Measurements from ENCODE around the gene ZNF300. TPM values are rescaled to one million over a fixed set of nuclear protein-coding genes. Genes with fewer than 3 reads are reported as not detected.

The ZNF300 gene
- 21.3 TPM for total RNA-seq
- polyA plus RNA-seq: 3.7 TPM

- peak; percentile 89 for DNase-seq (ENCODE audit: extremely low spot score)
- Histone ChIP-seq H3K4me3 (ENCODE audit: low read depth, low read length) (peak within 1 kb of the TSS; percentile 40), H3K4me1 (ENCODE audit: insufficient read depth) (no peaks in the 10 kb centered on the region), H3K27ac (ENCODE audit: low read depth) (no peak within 1 kb of the TSS), H3K36me3 (ENCODE audit: insufficient read depth) (peaks cover 1% of the 10 kb centered on the region)
- 5% methylated on average over 36 of the region's 36 CpGs for WGBS
Observed at GRCh38 chr5:150904479-150905311, at the start of gene ZNF300. ZNF300 (minus strand) TSS chr5:150904980; CDS start chr5:150903155, 1,825 bp downstream.

GRCh38 chr5:150948539-150948938 lies 43.8 kb upstream of the ZNF300 start:
- DNase-seq (ENCODE audit: extremely low spot score): no peak
- H3K4me1 ChIP-seq (ENCODE audit: insufficient read depth): no peaks in the 10 kb centered on the region
- no peaks in the 10 kb centered on the region for H3K36me3 ChIP-seq (ENCODE audit: insufficient read depth)
- H3K27ac ChIP-seq (ENCODE audit: low read depth): no peak overlapping the region
- WGBS: 47% methylated on average over 2 of the region's 2 CpGs
- H3K4me3 ChIP-seq (ENCODE audit: low read depth, low read length): no peak overlapping the region

GRCh38 chr5:150946351-150946905 lies 41.6 kb upstream of the ZNF300 start:
- DNase-seq (ENCODE audit: extremely low spot score): peak; percentile 85
- Histone ChIP-seq H3K27ac (ENCODE audit: low read depth) (peak overlapping the region; percentile 46), H3K36me3 (ENCODE audit: insufficient read depth) (peaks cover 3% of the 10 kb centered on the region), H3K4me1 (ENCODE audit: insufficient read depth) (no peaks in the 10 kb centered on the region), H3K4me3 (ENCODE audit: low read depth, low read length) (peak overlapping the region; percentile 48)
- 3% methylated on average over 34 of the region's 34 CpGs for WGBS

GRCh38 chr5:150945947-150946346 lies 41.2 kb upstream of the ZNF300 start:
- peak; percentile 31 for DNase-seq (ENCODE audit: extremely low spot score)
- peak overlapping the region; percentile 48 for H3K4me3 ChIP-seq (ENCODE audit: low read depth, low read length)
- WGBS: 29% methylated on average over 5 of the region's 5 CpGs
- H3K4me1 ChIP-seq (ENCODE audit: insufficient read depth): no peaks in the 10 kb centered on the region
- H3K27ac ChIP-seq (ENCODE audit: low read depth): peak overlapping the region; percentile 46
- H3K36me3 ChIP-seq (ENCODE audit: insufficient read depth): peaks cover 3% of the 10 kb centered on the region

- WGBS: 57% methylated on average over 1 of the region's 1 CpG
- H3K27ac ChIP-seq (ENCODE audit: low read depth): no peak overlapping the region
- no peaks in the 10 kb centered on the region for H3K4me1 ChIP-seq (ENCODE audit: insufficient read depth)
- H3K4me3 ChIP-seq (ENCODE audit: low read depth, low read length): peak overlapping the region; percentile 48
- H3K36me3 ChIP-seq (ENCODE audit: insufficient read depth): peaks cover 3% of the 10 kb centered on the region
- no peak for DNase-seq (ENCODE audit: extremely low spot score)
Observed at GRCh38 chr5:150945486-150945885, 40.7 kb upstream of the ZNF300 start.

GRCh38 chr5:150931368-150931965 lies 26.7 kb upstream of the ZNF300 start:
- no peaks in the 10 kb centered on the region for H3K36me3 ChIP-seq (ENCODE audit: insufficient read depth)
- H3K4me3 ChIP-seq (ENCODE audit: low read depth, low read length): no peak overlapping the region
- no peak for DNase-seq (ENCODE audit: extremely low spot score)

GRCh38 chr5:150918613-150919012 lies 13.8 kb upstream of the ZNF300 start:
- no peak for DNase-seq (ENCODE audit: extremely low spot score)
- Histone ChIP-seq H3K27ac (ENCODE audit: low read depth) (no peak overlapping the region), H3K36me3 (ENCODE audit: insufficient read depth) (no peaks in the 10 kb centered on the region), H3K4me3 (ENCODE audit: low read depth, low read length) (no peak overlapping the region), H3K4me1 (ENCODE audit: insufficient read depth) (no peaks in the 10 kb centered on the region)
- WGBS: 49% methylated on average over 2 of the region's 2 CpGs

More at GRCh38 chr5:150931368-150931965, 26.7 kb upstream of the ZNF300 start:
- Histone ChIP-seq H3K4me1 (ENCODE audit: insufficient read depth) (no peaks in the 10 kb centered on the region), H3K27ac (ENCODE audit: low read depth) (no peak overlapping the region)

GRCh38 chr5:150912312-150912814 lies 7.6 kb upstream of the ZNF300 start:
- DNase-seq (ENCODE audit: extremely low spot score): no peak
- 87% methylated on average over 2 of the region's 2 CpGs for WGBS
- H3K4me1 ChIP-seq (ENCODE audit: insufficient read depth): no peaks in the 10 kb centered on the region
- H3K36me3 ChIP-seq (ENCODE audit: insufficient read depth): no peaks in the 10 kb centered on the region
- H3K27ac ChIP-seq (ENCODE audit: low read depth): no peak overlapping the region
- no peak overlapping the region for H3K4me3 ChIP-seq (ENCODE audit: low read depth, low read length)

GRCh38 chr5:150905312-150905683 lies 518 bp upstream of the ZNF300 start:
- no peak for DNase-seq (ENCODE audit: extremely low spot score)
- Histone ChIP-seq H3K36me3 (ENCODE audit: insufficient read depth) (peaks cover 1% of the 10 kb centered on the region), H3K4me1 (ENCODE audit: insufficient read depth) (no peaks in the 10 kb centered on the region), H3K4me3 (ENCODE audit: low read depth, low read length) (no peak overlapping the region), H3K27ac (ENCODE audit: low read depth) (no peak overlapping the region)
- WGBS: 14% methylated on average over 4 of the region's 4 CpGs

GRCh38 chr5:150901446-150901845 lies 3.3 kb downstream of the ZNF300 start:
- Histone ChIP-seq H3K27ac (ENCODE audit: low read depth) (no peak overlapping the region), H3K36me3 (ENCODE audit: insufficient read depth) (peaks cover 5% of the 10 kb centered on the region), H3K4me3 (ENCODE audit: low read depth, low read length) (no peak overlapping the region), H3K4me1 (ENCODE audit: insufficient read depth) (no peaks in the 10 kb centered on the region)
- WGBS: 98% methylated on average over 2 of the region's 2 CpGs
- DNase-seq (ENCODE audit: extremely low spot score): no peak

- peaks cover 4% of the 10 kb centered on the region for H3K36me3 ChIP-seq (ENCODE audit: insufficient read depth)
Observed at GRCh38 chr5:150895431-150896428, 9.1 kb downstream of the ZNF300 start.

GRCh38 chr5:150879358-150879757 lies 25.4 kb downstream of the ZNF300 start:
- DNase-seq (ENCODE audit: extremely low spot score): no peak
- Histone ChIP-seq H3K27ac (ENCODE audit: low read depth) (no peak overlapping the region), H3K4me3 (ENCODE audit: low read depth, low read length) (no peak overlapping the region), H3K36me3 (ENCODE audit: insufficient read depth) (no peaks in the 10 kb centered on the region), H3K4me1 (ENCODE audit: insufficient read depth) (no peaks in the 10 kb centered on the region)

More at GRCh38 chr5:150895431-150896428, 9.1 kb downstream of the ZNF300 start:
- 99% methylated on average over 8 of the region's 8 CpGs for WGBS
- no peak overlapping the region for H3K27ac ChIP-seq (ENCODE audit: low read depth)
- no peaks in the 10 kb centered on the region for H3K4me1 ChIP-seq (ENCODE audit: insufficient read depth)
- DNase-seq (ENCODE audit: extremely low spot score): no peak
- no peak overlapping the region for H3K4me3 ChIP-seq (ENCODE audit: low read depth, low read length)

- H3K36me3 ChIP-seq (ENCODE audit: insufficient read depth): no peaks in the 10 kb centered on the region
- no peaks in the 10 kb centered on the region for H3K4me1 ChIP-seq (ENCODE audit: insufficient read depth)
- DNase-seq (ENCODE audit: extremely low spot score): no peak
- no peak overlapping the region for H3K27ac ChIP-seq (ENCODE audit: low read depth)
- 77% methylated on average over 1 of the region's 1 CpG for WGBS
- H3K4me3 ChIP-seq (ENCODE audit: low read depth, low read length): no peak overlapping the region
Observed at GRCh38 chr5:150862070-150862469, 42.7 kb downstream of the ZNF300 start.
